Loucy (cell line): Measurements from ENCODE around the gene SOX12.

Experiments used
- H2AFZ ChIP-seq: fragments of 200-600 bp; sonication (generic); 2 replicates; pipeline ENCODE4 v1.6.0; 2016; ENCODE audit warnings: antibody characterized with exemption, mild to moderate bottlenecking, low read length, moderate library complexity
- H3F3A ChIP-seq: fragments of 200-600 bp; 2 replicates; pipeline ENCODE4 v1.6.0; 2016; ENCODE audit warnings: antibody characterized with exemption, low read depth, mild to moderate bottlenecking
- H3K27me3 ChIP-seq: fragments of 200-600 bp; sonication (generic); 2 replicates; pipeline ENCODE4 v1.6.1; 2014; ENCODE audit warnings: low read length, mild to moderate bottlenecking; ENCODE audit not compliant: insufficient read depth, poor library complexity, severe bottlenecking
- H3K36me3 ChIP-seq: fragments of 200-600 bp; sonication (generic); 2 replicates; pipeline ENCODE4 v1.6.1; 2016; ENCODE audit warnings: low read length; ENCODE audit not compliant: insufficient read depth
- H3K4me1 ChIP-seq: fragments of 200-600 bp; sonication (generic); 2 replicates; pipeline ENCODE4 v1.5.1; 2014; ENCODE audit warnings: low read length, mild to moderate bottlenecking; ENCODE audit not compliant: insufficient read depth, poor library complexity, severe bottlenecking
- H3K4me2 ChIP-seq: fragments of 200-600 bp; sonication (generic); 2 replicates; pipeline ENCODE4 v1.6.0; 2014; ENCODE audit warnings: antibody characterized with exemption, low read length, low read depth, mild to moderate bottlenecking; ENCODE audit not compliant: poor library complexity, severe bottlenecking
- H3K4me3 ChIP-seq: fragments of 200-600 bp; sonication (generic); 2 replicates; pipeline ENCODE4 v1.5.1; 2014; ENCODE audit warnings: low read length, mild to moderate bottlenecking, mixed read lengths; ENCODE audit not compliant: poor library complexity, severe bottlenecking
- H3K79me2 ChIP-seq: fragments of 200-600 bp; sonication (generic); 2 replicates; pipeline ENCODE4 v1.6.1; 2014; ENCODE audit warnings: low read length; ENCODE audit not compliant: insufficient read depth
- H3K9ac ChIP-seq: fragments of 200-600 bp; sonication (generic); 2 replicates; pipeline ENCODE4 v1.6.0; 2014; ENCODE audit warnings: mild to moderate bottlenecking, low read depth, low read length, moderate library complexity; ENCODE audit not compliant: poor library complexity, severe bottlenecking
- H3K9me2 ChIP-seq: fragments of 200-600 bp; sonication (generic); replicated peaks from 2 replicates; pipeline ENCODE4 v1.6.1; 2016; ENCODE audit warnings: low read depth, low read length, mixed read lengths
- H3K9me3 ChIP-seq: fragments of 200-600 bp; sonication (generic); 2 replicates; pipeline ENCODE4 v1.6.1; 2014; ENCODE audit warnings: mild to moderate bottlenecking, antibody characterized with exemption, low read length, low read depth; ENCODE audit not compliant: insufficient read depth
- H4K20me1 ChIP-seq: fragments of 200-600 bp; sonication (generic); 2 replicates; pipeline ENCODE4 v1.6.0; 2014; ENCODE audit warnings: antibody characterized with exemption, low read length, mild to moderate bottlenecking; ENCODE audit not compliant: insufficient read depth, poor library complexity, severe bottlenecking
- CTCF ChIP-seq: fragments of 200-600 bp; sonication (generic); conservative IDR thresholded peaks from 2 replicates; pipeline ENCODE4 v1.5.1; 2014; ENCODE audit warnings: mild to moderate bottlenecking, antibody characterized with exemption, low read length
- EZH2phosphoT487 ChIP-seq: fragments of 200-600 bp; IDR thresholded peaks from 2 replicates; pipeline ENCODE4 v1.6.1; 2018; ENCODE audit warnings: antibody characterized with exemption, mild to moderate bottlenecking, moderate library complexity, borderline replicate concordance

The SOX12 gene

GRCh38 chr20:284172-284571 lies 41.2 kb upstream of the SOX12 start:
- Histone ChIP-seq H3K9ac (no peak overlapping the region), H3F3A (no peaks in the 10 kb centered on the region), H3K4me1 (peaks cover 6% of the 10 kb centered on the region), H2AFZ (no peak overlapping the region), H4K20me1 (no peaks in the 10 kb centered on the region), H3K9me3 (no peaks in the 10 kb centered on the region), H3K9me2 (no peaks in the 10 kb centered on the region), H3K36me3 (no peaks in the 10 kb centered on the region), H3K27me3 (no peaks in the 10 kb centered on the region), H3K4me3 (no peak overlapping the region), H3K79me2 (peaks cover 4% of the 10 kb centered on the region), H3K4me2 (no peak overlapping the region)
- TF ChIP-seq EZH2phosphoT487 (no peak), CTCF (no peak)

DNA sequence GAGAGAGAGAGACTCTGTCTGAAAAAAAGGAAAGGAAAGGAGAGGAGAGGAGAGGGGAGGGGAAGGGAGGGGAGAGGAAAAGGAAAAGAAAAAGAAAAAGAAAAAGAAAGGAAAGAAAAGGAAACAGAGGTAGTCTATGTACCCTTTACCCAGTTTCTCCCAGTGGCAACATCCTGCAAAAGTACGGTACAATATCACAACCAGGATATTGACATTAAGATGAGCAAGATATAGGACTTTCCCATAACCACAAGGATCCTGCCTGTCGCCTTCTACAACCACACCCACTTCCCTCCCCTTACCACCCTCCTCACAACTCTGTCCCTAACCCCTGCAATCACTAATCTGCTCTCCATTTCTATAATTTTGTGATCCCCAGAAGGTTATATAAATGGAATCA lies 38.8 kb upstream of the SOX12 start:
- TF ChIP-seq CTCF (no peak), EZH2phosphoT487 (no peak)
- H4K20me1 ChIP-seq: no peaks in the 10 kb centered on the region
- no peak overlapping the region for H3K4me2 ChIP-seq
- no peaks in the 10 kb centered on the region for H3K9me2 ChIP-seq
- no peaks in the 10 kb centered on the region for H3K9me3 ChIP-seq
- peaks cover 13% of the 10 kb centered on the region for H3K79me2 ChIP-seq
- H3K4me1 ChIP-seq: peaks cover 24% of the 10 kb centered on the region
- no peak overlapping the region for H3K9ac ChIP-seq
- no peaks in the 10 kb centered on the region for H3K27me3 ChIP-seq
- H3K36me3 ChIP-seq: no peaks in the 10 kb centered on the region
- no peak overlapping the region for H2AFZ ChIP-seq
- no peaks in the 10 kb centered on the region for H3F3A ChIP-seq
- H3K4me3 ChIP-seq: no peak overlapping the region

- H3K4me3 ChIP-seq: peak overlapping the region; percentile 97
- H3K9ac ChIP-seq: peak overlapping the region; percentile 93
- H3K4me1 ChIP-seq: peaks cover 30% of the 10 kb centered on the region
- H2AFZ ChIP-seq: no peak overlapping the region
- H3F3A ChIP-seq: no peaks in the 10 kb centered on the region
- peaks cover 13% of the 10 kb centered on the region for H3K79me2 ChIP-seq
- no peaks in the 10 kb centered on the region for H4K20me1 ChIP-seq
- H3K27me3 ChIP-seq: no peaks in the 10 kb centered on the region
- H3K36me3 ChIP-seq: no peaks in the 10 kb centered on the region
- H3K4me2 ChIP-seq: peak overlapping the region; percentile 84
- no peaks in the 10 kb centered on the region for H3K9me3 ChIP-seq
- no peaks in the 10 kb centered on the region for H3K9me2 ChIP-seq
- no peak for TF ChIP-seq EZH2phosphoT487
- no peak for TF ChIP-seq CTCF
Measured at GRCh38 chr20:288956-289692, 36.2 kb upstream of the SOX12 start.
